Peyer's patch (tissue), 4 donors: ENCODE results near the gene TRMT44.

Experiments used
- POLR2A ChIP-seq, 2 donors: fragments of 450-650 bp; IDR thresholded peaks; one replicate each; pipeline ENCODE4 v1.5.1; 2017; ENCODE audit warnings: antibody characterized with exemption in 2 of 2, mild to moderate bottlenecking in 2 of 2, moderate library complexity in 2 of 2
- TF ChIP-seq, protein P1 (sequence below), 6 experiments: fragments of 450-650 bp in 4 of 6; fragments of 200-600 bp in 2 of 6; sonication (generic) in 1 of 6; IDR thresholded peaks; one replicate each; pipeline ENCODE4 v1.5.1; 2017 to 2019; ENCODE audit warnings: antibody characterized with exemption in 6 of 6, mild to moderate bottlenecking in 3 of 6, moderate library complexity in 1 of 6

DNA sequence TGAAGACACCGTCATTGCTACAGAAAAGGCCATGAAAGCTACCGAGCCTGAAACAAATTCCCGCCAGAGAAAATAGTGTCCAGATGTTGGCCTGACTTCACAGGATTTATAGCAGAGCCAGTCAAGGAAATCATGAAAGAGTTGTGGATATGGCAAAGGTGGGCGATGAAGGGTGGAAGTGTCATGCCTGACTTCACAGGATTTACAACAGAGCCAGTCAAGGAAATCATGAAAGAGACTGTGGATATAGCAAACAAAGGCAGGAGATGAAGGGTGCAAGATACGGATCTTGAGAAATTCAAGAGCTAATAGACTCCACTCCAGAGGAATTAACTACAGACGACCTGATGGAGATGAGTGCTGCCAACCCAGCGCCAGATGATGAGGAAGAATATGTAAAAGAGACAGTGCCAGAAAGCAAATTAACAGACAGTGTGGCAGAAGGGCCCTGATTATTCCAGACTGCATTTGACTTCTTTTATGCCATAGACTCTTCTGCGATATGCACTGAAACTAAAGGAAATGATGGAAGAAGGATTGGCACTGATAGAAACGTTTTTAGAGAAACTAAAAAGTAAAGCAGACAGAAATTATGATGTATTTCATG lies 17.2 kb downstream of the TRMT44 start:
- TF ChIP-seq, protein P1, sequence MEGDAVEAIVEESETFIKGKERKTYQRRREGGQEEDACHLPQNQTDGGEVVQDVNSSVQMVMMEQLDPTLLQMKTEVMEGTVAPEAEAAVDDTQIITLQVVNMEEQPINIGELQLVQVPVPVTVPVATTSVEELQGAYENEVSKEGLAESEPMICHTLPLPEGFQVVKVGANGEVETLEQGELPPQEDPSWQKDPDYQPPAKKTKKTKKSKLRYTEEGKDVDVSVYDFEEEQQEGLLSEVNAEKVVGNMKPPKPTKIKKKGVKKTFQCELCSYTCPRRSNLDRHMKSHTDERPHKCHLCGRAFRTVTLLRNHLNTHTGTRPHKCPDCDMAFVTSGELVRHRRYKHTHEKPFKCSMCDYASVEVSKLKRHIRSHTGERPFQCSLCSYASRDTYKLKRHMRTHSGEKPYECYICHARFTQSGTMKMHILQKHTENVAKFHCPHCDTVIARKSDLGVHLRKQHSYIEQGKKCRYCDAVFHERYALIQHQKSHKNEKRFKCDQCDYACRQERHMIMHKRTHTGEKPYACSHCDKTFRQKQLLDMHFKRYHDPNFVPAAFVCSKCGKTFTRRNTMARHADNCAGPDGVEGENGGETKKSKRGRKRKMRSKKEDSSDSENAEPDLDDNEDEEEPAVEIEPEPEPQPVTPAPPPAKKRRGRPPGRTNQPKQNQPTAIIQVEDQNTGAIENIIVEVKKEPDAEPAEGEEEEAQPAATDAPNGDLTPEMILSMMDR (IDR thresholded peaks at IDR 0.05): no peak
- no peak for TF ChIP-seq POLR2A (IDR thresholded peaks at IDR 0.05)
